Adrenal gland (tissue), 5 donors: Measurements from ENCODE around the gene ZNF451.

Source experiments
- POLR2A ChIP-seq, 2 donors: fragments of 450-650 bp; IDR thresholded peaks; one replicate each; pipeline ENCODE4 v1.6.1; 2017; ENCODE audit warnings: antibody characterized with exemption in 2 of 2, mild to moderate bottlenecking in 2 of 2, moderate library complexity in 1 of 2
- TF ChIP-seq, protein P1 (sequence below), 6 experiments: fragments of 450-650 bp in 4 of 6; fragments of 200-600 bp in 2 of 6; sonication (generic) in 1 of 6; IDR thresholded peaks; 1 replicate in 5 of 6; 2 replicates in 1 of 6; pipeline versions ENCODE4 v1.5.1 to v1.8.0; 2016 to 2021; ENCODE audit warnings: antibody characterized with exemption in 6 of 6, mild to moderate bottlenecking in 2 of 6, moderate library complexity in 1 of 6
- donor health status: DM: no; HTN: no; CAD: no.

DNA sequence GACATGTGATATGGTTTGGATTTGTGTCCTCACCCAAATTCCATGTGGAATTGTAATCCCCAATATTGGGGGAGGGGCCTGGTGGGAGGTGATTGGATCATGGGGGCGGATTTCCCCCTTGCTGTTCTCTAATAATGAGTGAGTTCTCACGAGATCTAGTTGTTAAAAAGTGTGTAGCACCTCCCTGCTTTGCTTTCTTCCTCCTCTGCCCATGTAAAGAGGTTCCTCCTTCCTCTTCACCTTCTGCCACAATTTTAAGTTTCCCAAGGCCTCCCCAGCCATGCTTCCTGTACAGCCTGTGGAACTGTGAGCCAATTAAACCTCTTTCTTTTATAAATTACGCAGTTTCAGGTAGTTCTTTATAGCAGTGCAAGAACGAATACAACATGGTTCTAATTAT is 2.1 kb upstream of the ZNF451 start:
- TF ChIP-seq, protein P1, sequence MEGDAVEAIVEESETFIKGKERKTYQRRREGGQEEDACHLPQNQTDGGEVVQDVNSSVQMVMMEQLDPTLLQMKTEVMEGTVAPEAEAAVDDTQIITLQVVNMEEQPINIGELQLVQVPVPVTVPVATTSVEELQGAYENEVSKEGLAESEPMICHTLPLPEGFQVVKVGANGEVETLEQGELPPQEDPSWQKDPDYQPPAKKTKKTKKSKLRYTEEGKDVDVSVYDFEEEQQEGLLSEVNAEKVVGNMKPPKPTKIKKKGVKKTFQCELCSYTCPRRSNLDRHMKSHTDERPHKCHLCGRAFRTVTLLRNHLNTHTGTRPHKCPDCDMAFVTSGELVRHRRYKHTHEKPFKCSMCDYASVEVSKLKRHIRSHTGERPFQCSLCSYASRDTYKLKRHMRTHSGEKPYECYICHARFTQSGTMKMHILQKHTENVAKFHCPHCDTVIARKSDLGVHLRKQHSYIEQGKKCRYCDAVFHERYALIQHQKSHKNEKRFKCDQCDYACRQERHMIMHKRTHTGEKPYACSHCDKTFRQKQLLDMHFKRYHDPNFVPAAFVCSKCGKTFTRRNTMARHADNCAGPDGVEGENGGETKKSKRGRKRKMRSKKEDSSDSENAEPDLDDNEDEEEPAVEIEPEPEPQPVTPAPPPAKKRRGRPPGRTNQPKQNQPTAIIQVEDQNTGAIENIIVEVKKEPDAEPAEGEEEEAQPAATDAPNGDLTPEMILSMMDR (IDR thresholded peaks at IDR 0.05): no peak
- no peak for TF ChIP-seq POLR2A (IDR thresholded peaks at IDR 0.05)
